Neural cell (in vitro differentiated cells): ENCODE measurements around the gene MTOR. TPM values are rescaled to one million over a fixed set of nuclear protein-coding genes. Genes with fewer than 3 reads are reported as not detected.

ENCODE experiments used
- H2AFZ ChIP-seq: fragments of 200-600, 300-800 bp; sonication (generic), shearing (Covaris generic); 2 replicates; pipeline ENCODE4 v1.6.0; 2014; ENCODE audit warnings: low read depth, mild to moderate bottlenecking, antibody characterized with exemption, low read length, moderate library complexity
- H3F3A ChIP-seq: fragments of 200-600 bp; shearing (Covaris generic); 2 replicates; pipeline ENCODE4 v1.6.1; 2016; ENCODE audit warnings: mild to moderate bottlenecking, moderate library complexity, mixed read lengths, antibody characterized with exemption, low read length; ENCODE audit not compliant: insufficient read depth, poor library complexity, severe bottlenecking
- H3K27ac ChIP-seq: fragments of 200-600, 300-800 bp; sonication (generic), shearing (Covaris generic); 2 replicates; pipeline ENCODE4 v1.5.1; 2014; ENCODE audit warnings: mild to moderate bottlenecking, low read length, moderate library complexity
- H3K27me3 ChIP-seq: fragments of 300-800, 200-600 bp; sonication (generic), shearing (Covaris generic); 2 replicates; pipeline ENCODE4 v1.6.0; 2014; ENCODE audit warnings: mild to moderate bottlenecking, low read depth, low read length, moderate library complexity; ENCODE audit not compliant: insufficient read depth
- H3K36me3 ChIP-seq: fragments of 300-800, 200-600 bp; sonication (generic), shearing (Covaris generic); 2 replicates; pipeline ENCODE4 v1.5.1; 2014; ENCODE audit warnings: mild to moderate bottlenecking, antibody characterized with exemption, low read length, moderate library complexity; ENCODE audit not compliant: insufficient read depth
- H3K4me2 ChIP-seq: fragments of 300-800, 200-600 bp; sonication (generic), shearing (Covaris generic); 2 replicates; pipeline ENCODE4 v1.6.0; 2014; ENCODE audit warnings: mild to moderate bottlenecking, low read length
- H3K4me3 ChIP-seq: fragments of 300-800, 200-600 bp; sonication (generic), shearing (Covaris generic); 2 replicates; pipeline ENCODE4 v1.5.1; 2014; ENCODE audit warnings: mild to moderate bottlenecking, low read length, moderate library complexity
- H3K79me2 ChIP-seq: fragments of 200-600 bp; shearing (Covaris generic); replicated peaks from 2 replicates; pipeline ENCODE4 v1.6.0; 2014; ENCODE audit warnings: mild to moderate bottlenecking, low read length, moderate library complexity; ENCODE audit not compliant: insufficient read depth
- H3K9ac ChIP-seq: fragments of 300-800, 200-600 bp; sonication (generic), shearing (Covaris generic); 2 replicates; pipeline ENCODE4 v1.6.1; 2016; ENCODE audit warnings: mild to moderate bottlenecking, low read length, mixed read lengths
- H3K9me2 ChIP-seq: fragments of 200-600 bp; shearing (Covaris generic); 2 replicates; pipeline ENCODE4 v1.6.1; 2016; ENCODE audit warnings: mild to moderate bottlenecking, low read length, mixed read lengths; ENCODE audit not compliant: insufficient read depth
- H3K9me3 ChIP-seq: fragments of 200-600, 300-800 bp; sonication (generic), shearing (Covaris generic); 2 replicates; pipeline ENCODE4 v1.6.1; 2016; ENCODE audit warnings: mild to moderate bottlenecking, mixed run types, low read length, moderate library complexity, mixed read lengths
- H4K20me1 ChIP-seq: fragments of 200-600 bp; shearing (Covaris generic); 2 replicates; pipeline ENCODE4 v1.6.1; 2016; ENCODE audit warnings: mild to moderate bottlenecking, mixed run types; ENCODE audit not compliant: insufficient read depth
- EP300 ChIP-seq: fragments of 450-650 bp; conservative IDR thresholded peaks from 2 replicates; pipeline ENCODE4 v1.6.1; 2014; ENCODE audit warnings: antibody characterized with exemption, mild to moderate bottlenecking, moderate library complexity; ENCODE audit not compliant: poor library complexity, severe bottlenecking
- EZH2 ChIP-seq: fragments of 200-600, 300-800 bp; shearing (Covaris generic), sonication (generic); IDR thresholded peaks from 2 replicates; pipeline ENCODE4 v1.6.1; 2014; ENCODE audit warnings: antibody characterized with exemption, low read length, borderline replicate concordance, mild to moderate bottlenecking; ENCODE audit not compliant: insufficient read depth, poor library complexity, severe bottlenecking
- MXI1 ChIP-seq: fragments of 450-650 bp; conservative IDR thresholded peaks from 2 replicates; pipeline ENCODE4 v1.6.1; 2014; ENCODE audit warnings: antibody characterized with exemption, mild to moderate bottlenecking; ENCODE audit not compliant: poor library complexity, severe bottlenecking
- POLR2AphosphoS5 ChIP-seq: IDR thresholded peaks from 2 replicates; pipeline ENCODE4 v1.6.1; 2012
- RAD21 ChIP-seq: fragments of 450-650 bp; conservative IDR thresholded peaks from 2 replicates; pipeline ENCODE4 v1.6.1; 2014; ENCODE audit warnings: antibody characterized with exemption, mild to moderate bottlenecking, moderate library complexity
- SMC3 ChIP-seq: fragments of 450-650 bp; conservative IDR thresholded peaks from 2 replicates; pipeline ENCODE4 v1.6.1; 2014; ENCODE audit warnings: antibody characterized with exemption, mild to moderate bottlenecking, moderate library complexity; ENCODE audit not compliant: poor library complexity
- TAF1 ChIP-seq: IDR thresholded peaks from 2 replicates; pipeline ENCODE4 v1.6.1; 2012; ENCODE audit warnings: low read depth
- polyA plus RNA-seq: library from polyadenylated mRNA; depleted of rRNA; stranded (reverse); fragments of >200 nt; gene quantifications from 2 replicates; pipeline ENCODE4 v1.2.3, GENCODE V29; 2014
- TF ChIP-seq, protein P1 (sequence below): IDR thresholded peaks from 2 replicates; pipeline ENCODE4 v1.6.1; 2012; ENCODE audit warnings: borderline replicate concordance
- TF ChIP-seq, protein P2 (sequence below): fragments of 450-650 bp; IDR thresholded peaks from 2 replicates; pipeline ENCODE4 v1.5.1; 2014; ENCODE audit warnings: antibody characterized with exemption, mild to moderate bottlenecking, moderate library complexity; ENCODE audit not compliant: poor library complexity, severe bottlenecking

The MTOR gene
- polyA plus RNA-seq, 1 donor from 2014 or later = 41.2 TPM

DNA sequence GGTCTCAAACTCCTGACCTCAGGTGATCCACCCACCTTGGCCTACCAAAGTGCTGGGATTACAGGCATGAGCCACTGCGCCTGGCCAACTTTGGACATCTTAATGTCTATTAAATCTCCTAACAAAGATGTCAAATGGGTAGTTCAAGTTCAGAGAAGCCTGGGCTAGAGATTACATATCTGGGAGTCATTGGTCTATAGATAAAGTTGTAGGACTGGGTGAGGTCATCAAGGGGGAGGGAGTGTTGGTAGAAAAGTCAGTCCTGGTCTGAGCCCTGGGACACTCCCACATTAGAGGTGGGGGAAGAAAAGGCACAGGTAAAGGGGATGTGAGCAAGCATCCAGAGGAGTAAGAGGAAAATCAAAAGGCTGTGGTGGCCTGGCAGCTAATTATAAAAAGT is 17.3 kb upstream of the MTOR start:
- Histone ChIP-seq H3K27ac (no peak overlapping the region), H4K20me1 (no peaks in the 10 kb centered on the region), H2AFZ (no peak overlapping the region), H3K9me2 (no peaks in the 10 kb centered on the region), H3K4me3 (no peak overlapping the region), H3K4me2 (no peak overlapping the region), H3K9ac (no peak overlapping the region), H3K9me3 (no peaks in the 10 kb centered on the region), H3K27me3 (no peaks in the 10 kb centered on the region), H3F3A (no peaks in the 10 kb centered on the region), H3K79me2 (peaks cover 12% of the 10 kb centered on the region), H3K36me3 (no peaks in the 10 kb centered on the region)
- TF ChIP-seq, protein P1, sequence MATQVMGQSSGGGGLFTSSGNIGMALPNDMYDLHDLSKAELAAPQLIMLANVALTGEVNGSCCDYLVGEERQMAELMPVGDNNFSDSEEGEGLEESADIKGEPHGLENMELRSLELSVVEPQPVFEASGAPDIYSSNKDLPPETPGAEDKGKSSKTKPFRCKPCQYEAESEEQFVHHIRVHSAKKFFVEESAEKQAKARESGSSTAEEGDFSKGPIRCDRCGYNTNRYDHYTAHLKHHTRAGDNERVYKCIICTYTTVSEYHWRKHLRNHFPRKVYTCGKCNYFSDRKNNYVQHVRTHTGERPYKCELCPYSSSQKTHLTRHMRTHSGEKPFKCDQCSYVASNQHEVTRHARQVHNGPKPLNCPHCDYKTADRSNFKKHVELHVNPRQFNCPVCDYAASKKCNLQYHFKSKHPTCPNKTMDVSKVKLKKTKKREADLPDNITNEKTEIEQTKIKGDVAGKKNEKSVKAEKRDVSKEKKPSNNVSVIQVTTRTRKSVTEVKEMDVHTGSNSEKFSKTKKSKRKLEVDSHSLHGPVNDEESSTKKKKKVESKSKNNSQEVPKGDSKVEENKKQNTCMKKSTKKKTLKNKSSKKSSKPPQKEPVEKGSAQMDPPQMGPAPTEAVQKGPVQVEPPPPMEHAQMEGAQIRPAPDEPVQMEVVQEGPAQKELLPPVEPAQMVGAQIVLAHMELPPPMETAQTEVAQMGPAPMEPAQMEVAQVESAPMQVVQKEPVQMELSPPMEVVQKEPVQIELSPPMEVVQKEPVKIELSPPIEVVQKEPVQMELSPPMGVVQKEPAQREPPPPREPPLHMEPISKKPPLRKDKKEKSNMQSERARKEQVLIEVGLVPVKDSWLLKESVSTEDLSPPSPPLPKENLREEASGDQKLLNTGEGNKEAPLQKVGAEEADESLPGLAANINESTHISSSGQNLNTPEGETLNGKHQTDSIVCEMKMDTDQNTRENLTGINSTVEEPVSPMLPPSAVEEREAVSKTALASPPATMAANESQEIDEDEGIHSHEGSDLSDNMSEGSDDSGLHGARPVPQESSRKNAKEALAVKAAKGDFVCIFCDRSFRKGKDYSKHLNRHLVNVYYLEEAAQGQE = no peak
- no peak for TF ChIP-seq SMC3
- no peak for TF ChIP-seq RAD21
- no peak for TF ChIP-seq EP300
- no peak for TF ChIP-seq EZH2
- no peak for TF ChIP-seq POLR2AphosphoS5
- no peak for TF ChIP-seq MXI1
- TF ChIP-seq, protein P2, sequence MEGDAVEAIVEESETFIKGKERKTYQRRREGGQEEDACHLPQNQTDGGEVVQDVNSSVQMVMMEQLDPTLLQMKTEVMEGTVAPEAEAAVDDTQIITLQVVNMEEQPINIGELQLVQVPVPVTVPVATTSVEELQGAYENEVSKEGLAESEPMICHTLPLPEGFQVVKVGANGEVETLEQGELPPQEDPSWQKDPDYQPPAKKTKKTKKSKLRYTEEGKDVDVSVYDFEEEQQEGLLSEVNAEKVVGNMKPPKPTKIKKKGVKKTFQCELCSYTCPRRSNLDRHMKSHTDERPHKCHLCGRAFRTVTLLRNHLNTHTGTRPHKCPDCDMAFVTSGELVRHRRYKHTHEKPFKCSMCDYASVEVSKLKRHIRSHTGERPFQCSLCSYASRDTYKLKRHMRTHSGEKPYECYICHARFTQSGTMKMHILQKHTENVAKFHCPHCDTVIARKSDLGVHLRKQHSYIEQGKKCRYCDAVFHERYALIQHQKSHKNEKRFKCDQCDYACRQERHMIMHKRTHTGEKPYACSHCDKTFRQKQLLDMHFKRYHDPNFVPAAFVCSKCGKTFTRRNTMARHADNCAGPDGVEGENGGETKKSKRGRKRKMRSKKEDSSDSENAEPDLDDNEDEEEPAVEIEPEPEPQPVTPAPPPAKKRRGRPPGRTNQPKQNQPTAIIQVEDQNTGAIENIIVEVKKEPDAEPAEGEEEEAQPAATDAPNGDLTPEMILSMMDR = no peak
- TF ChIP-seq TAF1 = no peak

DNA sequence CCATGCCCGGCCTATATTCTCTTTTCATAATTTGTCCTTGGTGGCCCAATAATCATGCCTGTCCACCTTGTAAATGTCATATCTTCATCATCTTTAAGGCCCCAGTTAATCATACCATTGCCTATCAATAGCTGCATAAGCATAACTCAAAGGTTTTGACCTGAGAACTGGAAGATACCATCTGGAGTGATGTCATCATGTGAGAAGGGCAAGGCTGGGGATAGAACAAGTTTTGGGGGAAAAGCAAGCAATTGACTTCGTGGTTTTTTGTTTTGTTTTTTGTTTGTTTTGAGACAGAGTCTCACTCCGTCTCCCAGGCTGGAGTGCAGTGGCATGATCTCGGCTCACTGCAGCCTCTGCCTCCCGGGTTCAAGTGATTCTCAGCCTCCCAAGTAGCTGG is 16.8 kb upstream of the MTOR start:
- no peaks in the 10 kb centered on the region for H3K9me3 ChIP-seq
- no peaks in the 10 kb centered on the region for H4K20me1 ChIP-seq
- H3K4me2 ChIP-seq = no peak overlapping the region
- no peak overlapping the region for H3K9ac ChIP-seq
- no peaks in the 10 kb centered on the region for H3K9me2 ChIP-seq
- no peak for TF ChIP-seq EZH2
- TF ChIP-seq EP300 = no peak
- TF ChIP-seq, protein P2 = no peak
- TF ChIP-seq, protein P1 = no peak
- H3F3A ChIP-seq = no peaks in the 10 kb centered on the region
- no peak overlapping the region for H3K4me3 ChIP-seq
- no peaks in the 10 kb centered on the region for H3K36me3 ChIP-seq
- peaks cover 17% of the 10 kb centered on the region for H3K79me2 ChIP-seq
- H2AFZ ChIP-seq = no peak overlapping the region
- no peak overlapping the region for H3K27ac ChIP-seq
- no peaks in the 10 kb centered on the region for H3K27me3 ChIP-seq
